GM12864 (cell line): ENCODE data around the gene GPX3.

Source experiments
- DNase-seq: peaks from one replicate; pipeline ENCODE4 v3.0.0-alpha.2; 2011; ENCODE audit warnings: low read depth
- H3K4me3 ChIP-seq: 2 replicates; pipeline ENCODE4 v1.5.1; 2011; ENCODE audit warnings: mild to moderate bottlenecking, low read depth, low read length, control low read depth
- TF ChIP-seq, protein P1 (sequence below): IDR thresholded peaks from 2 replicates; pipeline ENCODE4 v1.5.1; 2011; ENCODE audit warnings: low read depth, mild to moderate bottlenecking, moderate library complexity, low read length, control low read depth, inconsistent platforms; ENCODE audit errors: missing control alignments

The GPX3 gene

DNA sequence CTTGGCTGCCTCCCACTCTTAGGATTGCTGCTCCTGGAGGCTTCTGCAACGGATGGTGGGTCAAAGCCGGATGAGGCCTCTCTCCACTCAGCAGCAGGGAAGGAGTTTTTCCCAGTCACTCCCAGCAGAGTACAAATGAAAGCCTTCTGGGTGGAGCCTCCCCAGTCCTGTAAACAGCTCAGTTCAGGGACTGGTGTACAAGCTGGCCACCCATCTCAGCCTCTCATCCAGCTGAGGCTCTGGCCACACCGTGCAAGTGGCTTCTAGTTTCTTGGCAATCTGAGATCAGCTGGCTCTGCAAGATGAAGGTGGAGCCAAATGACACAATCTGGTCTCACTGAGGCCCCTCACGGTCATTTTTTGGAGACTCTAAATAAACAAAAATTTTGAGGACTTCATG lies 10.0 kb downstream of the GPX3 start:
- TF ChIP-seq, protein P1, sequence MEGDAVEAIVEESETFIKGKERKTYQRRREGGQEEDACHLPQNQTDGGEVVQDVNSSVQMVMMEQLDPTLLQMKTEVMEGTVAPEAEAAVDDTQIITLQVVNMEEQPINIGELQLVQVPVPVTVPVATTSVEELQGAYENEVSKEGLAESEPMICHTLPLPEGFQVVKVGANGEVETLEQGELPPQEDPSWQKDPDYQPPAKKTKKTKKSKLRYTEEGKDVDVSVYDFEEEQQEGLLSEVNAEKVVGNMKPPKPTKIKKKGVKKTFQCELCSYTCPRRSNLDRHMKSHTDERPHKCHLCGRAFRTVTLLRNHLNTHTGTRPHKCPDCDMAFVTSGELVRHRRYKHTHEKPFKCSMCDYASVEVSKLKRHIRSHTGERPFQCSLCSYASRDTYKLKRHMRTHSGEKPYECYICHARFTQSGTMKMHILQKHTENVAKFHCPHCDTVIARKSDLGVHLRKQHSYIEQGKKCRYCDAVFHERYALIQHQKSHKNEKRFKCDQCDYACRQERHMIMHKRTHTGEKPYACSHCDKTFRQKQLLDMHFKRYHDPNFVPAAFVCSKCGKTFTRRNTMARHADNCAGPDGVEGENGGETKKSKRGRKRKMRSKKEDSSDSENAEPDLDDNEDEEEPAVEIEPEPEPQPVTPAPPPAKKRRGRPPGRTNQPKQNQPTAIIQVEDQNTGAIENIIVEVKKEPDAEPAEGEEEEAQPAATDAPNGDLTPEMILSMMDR: no peak
- DNase-seq: no peak

DNA sequence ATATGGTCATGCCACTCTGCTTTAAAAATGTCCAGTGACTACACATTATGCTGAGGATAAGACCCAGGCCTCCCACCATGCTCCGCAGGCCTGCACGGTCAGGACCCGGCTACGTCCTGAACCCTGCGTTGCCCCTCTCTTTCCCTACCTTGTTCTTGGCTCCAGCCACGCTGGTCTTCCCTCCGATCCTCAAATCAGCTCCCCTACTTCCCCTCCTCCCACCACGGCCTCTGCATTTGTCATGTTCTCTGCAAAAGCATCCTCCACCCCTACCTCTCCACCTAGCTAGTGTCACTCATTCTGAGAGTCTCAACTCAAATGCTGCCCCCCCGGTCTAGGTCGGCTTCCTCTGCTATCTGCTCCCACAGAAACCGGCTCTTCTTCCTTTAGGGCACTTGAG lies 11.2 kb downstream of the GPX3 start:
- TF ChIP-seq, protein P1: no peak
- H3K4me3 ChIP-seq: no peak overlapping the region
- no peak for DNase-seq

More for the DNA sequence above, 10.0 kb downstream of the GPX3 start:
- no peak overlapping the region for H3K4me3 ChIP-seq

DNA sequence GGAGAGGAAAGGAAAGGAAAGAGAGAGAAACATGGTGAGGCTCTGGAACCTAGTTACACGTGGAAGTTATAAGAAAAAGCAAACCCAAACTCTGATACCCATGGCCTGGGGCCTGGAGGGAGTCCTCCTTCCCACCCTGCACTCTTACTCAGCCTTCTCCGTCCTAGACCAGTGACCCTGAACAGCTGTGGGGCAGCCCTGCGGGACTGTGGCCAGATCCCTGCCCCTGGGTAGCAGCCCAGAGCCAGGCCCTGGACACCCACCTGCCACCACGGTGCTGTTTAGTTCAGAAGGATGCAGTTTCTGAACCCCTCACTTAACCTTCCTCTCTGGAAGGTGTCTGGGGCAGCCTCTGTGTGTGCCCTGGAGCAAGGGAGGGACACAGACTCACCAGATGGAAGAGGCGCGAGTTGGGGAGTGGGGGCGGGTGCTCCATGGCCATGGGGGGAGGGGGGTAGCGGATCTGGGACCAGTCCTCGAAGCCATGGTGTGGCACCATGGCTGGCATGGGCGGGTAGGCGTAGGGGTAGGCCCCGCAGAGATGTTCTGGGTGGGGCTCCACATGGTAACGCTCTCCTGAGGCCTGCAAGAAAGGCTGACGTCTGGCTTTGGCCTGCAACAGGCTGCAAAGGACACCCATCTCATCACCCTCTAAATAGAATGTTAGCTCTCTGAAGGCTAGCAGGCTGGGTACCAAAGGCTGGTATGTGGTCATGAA lies 13.0 kb downstream of the GPX3 start:
- no peak overlapping the region for H3K4me3 ChIP-seq
- TF ChIP-seq, protein P1: no peak
- DNase-seq: no peak

DNA sequence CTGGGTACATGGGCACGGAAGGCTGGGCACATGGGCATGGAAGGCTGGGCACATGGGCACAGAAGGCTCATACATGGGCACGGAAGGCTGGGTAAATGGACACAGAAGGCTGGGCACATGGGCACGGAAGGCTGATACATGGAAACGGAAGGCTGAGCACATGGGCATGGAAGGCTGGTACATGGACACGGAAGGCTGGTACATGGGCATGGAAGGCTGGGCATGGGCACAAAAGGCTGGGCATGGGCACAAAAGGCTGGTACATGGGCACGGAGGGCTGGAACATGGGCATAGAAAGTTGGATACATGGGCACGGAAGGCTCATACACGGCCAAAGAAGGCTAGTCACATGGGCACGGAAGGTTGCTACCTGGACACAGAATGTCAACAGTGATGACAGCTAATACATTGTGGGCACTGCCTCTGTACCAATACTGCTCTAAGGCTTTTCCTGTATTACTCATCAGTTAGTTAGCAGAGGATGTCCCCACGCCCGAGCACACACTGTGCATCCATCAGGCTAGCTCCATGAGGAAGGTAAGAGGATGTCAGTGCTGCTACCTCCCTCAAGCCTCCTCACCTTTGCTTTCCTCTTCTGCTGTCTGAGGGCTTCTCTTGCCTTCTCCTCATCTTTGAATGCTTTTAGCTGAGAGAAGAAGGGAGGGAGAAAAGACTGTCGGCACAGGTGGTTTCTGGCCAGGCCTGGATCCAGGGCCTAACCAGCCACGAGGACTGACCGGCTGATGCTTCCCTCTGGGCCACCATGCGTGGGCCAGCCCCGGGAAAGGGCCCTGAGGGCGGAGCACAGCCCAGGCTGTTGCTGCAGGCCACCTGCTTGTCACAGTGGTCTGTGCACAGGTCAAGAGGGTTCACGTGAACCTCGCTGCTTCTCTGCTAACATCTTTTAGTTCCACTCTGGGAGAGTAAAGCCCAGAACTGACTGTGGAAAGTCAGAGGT lies 14.3 kb downstream of the GPX3 start:
- TF ChIP-seq, protein P1: no peak
- DNase-seq: no peak
- H3K4me3 ChIP-seq: no peak overlapping the region

DNA sequence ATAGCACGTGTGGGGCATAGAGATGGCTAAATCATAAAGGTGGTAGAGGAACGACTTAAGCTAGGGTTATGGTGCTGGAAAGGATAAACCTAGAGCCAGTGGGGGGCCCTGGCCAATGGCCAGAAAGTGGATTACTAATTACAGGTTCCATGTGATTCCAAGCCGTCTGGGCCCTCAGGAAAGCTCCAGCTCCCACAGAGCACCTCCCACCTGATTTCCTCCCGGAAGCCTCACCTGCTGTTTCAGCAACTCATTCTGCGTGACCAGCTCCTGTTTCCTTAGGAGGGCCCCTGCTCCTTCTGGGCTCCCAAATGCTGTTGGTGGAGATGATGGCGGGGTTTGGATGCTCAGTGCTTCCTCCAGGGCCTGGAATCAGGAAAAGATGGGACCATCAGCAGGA lies 16.2 kb downstream of the GPX3 start:
- no peak overlapping the region for H3K4me3 ChIP-seq
- DNase-seq: no peak
- TF ChIP-seq, protein P1: no peak

DNA sequence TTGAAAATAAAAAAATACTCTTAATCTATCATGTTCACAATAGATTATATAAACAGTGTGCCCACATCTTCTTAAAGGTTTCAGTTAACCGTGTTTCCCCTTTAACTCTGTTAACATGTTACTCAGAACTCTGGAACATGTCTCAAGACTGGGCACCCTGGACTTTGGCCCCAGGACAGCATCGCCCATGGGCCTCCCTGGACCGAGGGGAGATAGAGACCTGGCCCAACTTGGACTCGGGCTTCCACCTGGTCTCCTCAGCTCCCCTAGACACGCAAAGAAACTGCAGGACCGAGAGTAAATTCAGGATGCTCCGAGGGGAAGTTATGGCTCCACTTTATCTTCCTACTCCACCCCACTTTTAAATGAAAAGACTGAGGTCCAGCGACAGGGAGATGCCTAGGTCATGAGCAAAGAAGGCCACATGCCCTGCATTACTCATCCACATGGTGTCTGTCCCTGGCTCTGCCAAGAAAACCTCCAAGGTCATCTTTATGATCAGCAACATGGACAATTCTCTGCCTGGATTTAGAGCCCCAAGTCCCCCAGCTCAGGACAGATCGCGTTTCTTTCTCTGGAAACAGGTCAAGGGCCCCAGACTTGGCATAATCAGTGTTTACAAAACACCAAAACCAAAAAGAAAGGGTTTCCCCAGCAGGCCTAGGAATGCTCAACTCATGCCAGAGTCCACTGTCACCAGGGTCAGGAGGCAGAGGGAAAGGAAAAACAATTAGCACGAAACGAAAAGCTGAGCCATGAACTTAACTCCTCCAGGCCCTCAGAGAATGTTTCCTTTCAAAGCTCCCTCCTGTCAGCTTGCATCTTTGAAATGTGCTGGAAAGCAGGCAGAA lies 17.4 kb downstream of the GPX3 start:
- TF ChIP-seq, protein P1: no peak
- H3K4me3 ChIP-seq: no peak overlapping the region
- DNase-seq: no peak
